ENCODE data around the gene MRPL32. TPM values are rescaled to one million over a fixed set of nuclear protein-coding genes. Genes with fewer than 3 reads are reported as not detected.

Gene MRPL32
- total and polyA plus RNA-seq, 2 of the 13 experiments (the other 11 are each of a cell fraction or from before 2014, with no cell fraction given), result 39.0 to 81.2 TPM

DNA sequence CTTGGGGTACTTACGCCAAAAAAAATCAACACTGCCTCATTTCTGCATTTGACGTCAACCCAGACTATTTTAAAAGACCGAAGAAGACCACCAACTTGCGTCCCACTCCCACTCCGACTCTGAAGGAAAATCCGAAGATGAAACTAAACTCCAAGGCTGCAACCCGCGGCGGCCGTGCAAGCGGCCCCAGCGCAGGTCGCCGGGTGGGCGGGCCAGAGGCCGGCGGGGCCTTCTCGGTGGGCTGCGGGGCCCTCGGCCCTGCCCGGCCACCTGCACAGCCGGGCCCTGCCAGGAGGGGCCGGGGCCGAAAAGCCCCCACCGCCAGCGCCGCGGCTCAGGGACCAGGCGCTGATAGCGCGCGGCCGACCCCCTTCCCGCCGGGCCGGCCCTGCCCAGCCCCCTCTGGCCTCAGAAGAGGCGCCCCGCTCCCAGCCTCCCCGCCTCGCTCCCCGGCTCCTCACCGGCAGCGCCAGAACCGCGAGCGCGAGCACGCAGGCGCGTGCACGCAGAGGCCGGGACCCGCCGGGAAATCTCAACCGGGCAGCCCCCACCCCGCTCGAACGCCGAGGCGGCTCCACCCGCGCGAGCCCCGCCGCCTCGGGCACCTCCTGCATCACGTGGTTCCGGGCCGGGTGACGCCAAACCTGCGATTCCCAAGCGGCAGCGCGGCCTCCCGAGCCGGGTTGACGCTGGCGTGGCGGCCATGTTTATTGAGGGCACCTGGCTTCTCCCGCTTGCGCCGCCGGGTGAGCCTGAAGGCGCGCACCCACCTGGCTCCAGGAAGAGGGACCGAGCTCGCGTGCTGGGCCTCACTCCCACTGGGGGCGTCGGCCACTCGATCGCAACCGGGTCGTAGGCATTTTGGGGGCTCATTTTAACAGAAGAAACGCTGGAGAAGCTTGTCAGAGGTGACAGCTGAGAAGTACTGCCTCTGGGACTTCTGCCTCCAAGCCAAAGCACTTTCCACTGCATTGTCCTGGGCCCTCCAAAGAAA lies 20.4 kb upstream of the MRPL32 start, which contains the start of gene C7orf25 (continued):
- TF ChIP-seq PLRG1 (conservative IDR thresholded peaks at IDR 0.05) (no peak), ZNF253 (CRISPR knock-in tag; IDR thresholded peaks at IDR 0.05; ENCODE audit: borderline replicate concordance) (peak; percentile 86; the same call in 1 of the 2 replicates), ZMYM3 (CRISPR knock-in tag; IDR thresholded peaks at IDR 0.05) (peak; percentile 65; the same call in 1 of the 2 replicates), CBFB (CRISPR knock-in tag; IDR thresholded peaks at IDR 0.05) (peak; percentile 91), ZNF775 (CRISPR knock-in tag; IDR thresholded peaks at IDR 0.05; ENCODE audit: borderline replicate concordance) (no peak), PRMT3 (CRISPR knock-in tag; IDR thresholded peaks at IDR 0.05; ENCODE audit: borderline replicate concordance, low read depth) (peak; percentile 70; the same call in 1 of the 2 replicates), RARA (CRISPR knock-in tag; IDR thresholded peaks at IDR 0.05) (no peak; the same call in 1 of the 2 replicates), GABPB1 (CRISPR knock-in tag; IDR thresholded peaks at IDR 0.05) (peak; percentile 98), MIXL1 (CRISPR knock-in tag; IDR thresholded peaks at IDR 0.05) (peak; percentile 26), ZNF557 (CRISPR knock-in tag; IDR thresholded peaks at IDR 0.05) (0 out of 2 replicates have a peak, but pooled peaks have one; percentile 86)
- TF ChIP-seq, protein P1, sequence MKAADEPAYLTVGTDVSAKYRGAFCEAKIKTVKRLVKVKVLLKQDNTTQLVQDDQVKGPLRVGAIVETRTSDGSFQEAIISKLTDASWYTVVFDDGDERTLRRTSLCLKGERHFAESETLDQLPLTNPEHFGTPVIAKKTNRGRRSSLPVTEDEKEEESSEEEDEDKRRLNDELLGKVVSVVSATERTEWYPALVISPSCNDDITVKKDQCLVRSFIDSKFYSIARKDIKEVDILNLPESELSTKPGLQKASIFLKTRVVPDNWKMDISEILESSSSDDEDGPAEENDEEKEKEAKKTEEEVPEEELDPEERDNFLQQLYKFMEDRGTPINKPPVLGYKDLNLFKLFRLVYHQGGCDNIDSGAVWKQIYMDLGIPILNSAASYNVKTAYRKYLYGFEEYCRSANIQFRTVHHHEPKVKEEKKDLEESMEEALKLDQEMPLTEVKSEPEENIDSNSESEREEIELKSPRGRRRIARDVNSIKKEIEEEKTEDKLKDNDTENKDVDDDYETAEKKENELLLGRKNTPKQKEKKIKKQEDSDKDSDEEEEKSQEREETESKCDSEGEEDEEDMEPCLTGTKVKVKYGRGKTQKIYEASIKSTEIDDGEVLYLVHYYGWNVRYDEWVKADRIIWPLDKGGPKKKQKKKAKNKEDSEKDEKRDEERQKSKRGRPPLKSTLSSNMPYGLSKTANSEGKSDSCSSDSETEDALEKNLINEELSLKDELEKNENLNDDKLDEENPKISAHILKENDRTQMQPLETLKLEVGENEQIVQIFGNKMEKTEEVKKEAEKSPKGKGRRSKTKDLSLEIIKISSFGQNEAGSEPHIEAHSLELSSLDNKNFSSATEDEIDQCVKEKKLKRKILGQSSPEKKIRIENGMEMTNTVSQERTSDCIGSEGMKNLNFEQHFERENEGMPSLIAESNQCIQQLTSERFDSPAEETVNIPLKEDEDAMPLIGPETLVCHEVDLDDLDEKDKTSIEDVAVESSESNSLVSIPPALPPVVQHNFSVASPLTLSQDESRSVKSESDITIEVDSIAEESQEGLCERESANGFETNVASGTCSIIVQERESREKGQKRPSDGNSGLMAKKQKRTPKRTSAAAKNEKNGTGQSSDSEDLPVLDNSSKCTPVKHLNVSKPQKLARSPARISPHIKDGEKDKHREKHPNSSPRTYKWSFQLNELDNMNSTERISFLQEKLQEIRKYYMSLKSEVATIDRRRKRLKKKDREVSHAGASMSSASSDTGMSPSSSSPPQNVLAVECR (CRISPR knock-in tag; IDR thresholded peaks at IDR 0.05; ENCODE audit: borderline replicate concordance), result peak; percentile 84; the same call in 1 of the 2 replicates
- TF ChIP-seq, protein P2, sequence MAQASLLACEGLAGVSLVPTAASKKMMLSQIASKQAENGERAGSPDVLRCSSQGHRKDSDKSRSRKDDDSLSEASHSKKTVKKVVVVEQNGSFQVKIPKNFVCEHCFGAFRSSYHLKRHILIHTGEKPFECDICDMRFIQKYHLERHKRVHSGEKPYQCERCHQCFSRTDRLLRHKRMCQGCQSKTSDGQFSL (CRISPR knock-in tag; IDR thresholded peaks at IDR 0.05), result no peak; the same call in 1 of the 2 replicates
- TF ChIP-seq, protein P3, sequence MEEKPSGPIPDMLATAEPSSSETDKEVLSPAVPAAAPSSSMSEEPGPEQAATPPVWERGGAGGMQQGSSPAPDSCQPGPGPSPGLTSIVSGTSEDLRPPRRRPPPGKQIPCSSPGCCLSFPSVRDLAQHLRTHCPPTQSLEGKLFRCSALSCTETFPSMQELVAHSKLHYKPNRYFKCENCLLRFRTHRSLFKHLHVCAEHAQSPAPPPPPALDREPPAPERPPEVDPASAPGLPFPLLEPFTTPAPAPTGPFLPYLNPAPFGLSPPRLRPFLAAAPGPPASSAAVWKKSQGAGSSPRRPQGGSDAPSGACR (CRISPR knock-in tag; IDR thresholded peaks at IDR 0.05), result no peak
- TF ChIP-seq, protein P4, sequence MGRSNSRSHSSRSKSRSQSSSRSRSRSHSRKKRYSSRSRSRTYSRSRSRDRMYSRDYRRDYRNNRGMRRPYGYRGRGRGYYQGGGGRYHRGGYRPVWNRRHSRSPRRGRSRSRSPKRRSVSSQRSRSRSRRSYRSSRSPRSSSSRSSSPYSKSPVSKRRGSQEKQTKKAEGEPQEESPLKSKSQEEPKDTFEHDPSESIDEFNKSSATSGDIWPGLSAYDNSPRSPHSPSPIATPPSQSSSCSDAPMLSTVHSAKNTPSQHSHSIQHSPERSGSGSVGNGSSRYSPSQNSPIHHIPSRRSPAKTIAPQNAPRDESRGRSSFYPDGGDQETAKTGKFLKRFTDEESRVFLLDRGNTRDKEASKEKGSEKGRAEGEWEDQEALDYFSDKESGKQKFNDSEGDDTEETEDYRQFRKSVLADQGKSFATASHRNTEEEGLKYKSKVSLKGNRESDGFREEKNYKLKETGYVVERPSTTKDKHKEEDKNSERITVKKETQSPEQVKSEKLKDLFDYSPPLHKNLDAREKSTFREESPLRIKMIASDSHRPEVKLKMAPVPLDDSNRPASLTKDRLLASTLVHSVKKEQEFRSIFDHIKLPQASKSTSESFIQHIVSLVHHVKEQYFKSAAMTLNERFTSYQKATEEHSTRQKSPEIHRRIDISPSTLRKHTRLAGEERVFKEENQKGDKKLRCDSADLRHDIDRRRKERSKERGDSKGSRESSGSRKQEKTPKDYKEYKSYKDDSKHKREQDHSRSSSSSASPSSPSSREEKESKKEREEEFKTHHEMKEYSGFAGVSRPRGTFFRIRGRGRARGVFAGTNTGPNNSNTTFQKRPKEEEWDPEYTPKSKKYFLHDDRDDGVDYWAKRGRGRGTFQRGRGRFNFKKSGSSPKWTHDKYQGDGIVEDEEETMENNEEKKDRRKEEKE (IDR thresholded peaks at IDR 0.05), result no peak
- TF ChIP-seq, protein P5, sequence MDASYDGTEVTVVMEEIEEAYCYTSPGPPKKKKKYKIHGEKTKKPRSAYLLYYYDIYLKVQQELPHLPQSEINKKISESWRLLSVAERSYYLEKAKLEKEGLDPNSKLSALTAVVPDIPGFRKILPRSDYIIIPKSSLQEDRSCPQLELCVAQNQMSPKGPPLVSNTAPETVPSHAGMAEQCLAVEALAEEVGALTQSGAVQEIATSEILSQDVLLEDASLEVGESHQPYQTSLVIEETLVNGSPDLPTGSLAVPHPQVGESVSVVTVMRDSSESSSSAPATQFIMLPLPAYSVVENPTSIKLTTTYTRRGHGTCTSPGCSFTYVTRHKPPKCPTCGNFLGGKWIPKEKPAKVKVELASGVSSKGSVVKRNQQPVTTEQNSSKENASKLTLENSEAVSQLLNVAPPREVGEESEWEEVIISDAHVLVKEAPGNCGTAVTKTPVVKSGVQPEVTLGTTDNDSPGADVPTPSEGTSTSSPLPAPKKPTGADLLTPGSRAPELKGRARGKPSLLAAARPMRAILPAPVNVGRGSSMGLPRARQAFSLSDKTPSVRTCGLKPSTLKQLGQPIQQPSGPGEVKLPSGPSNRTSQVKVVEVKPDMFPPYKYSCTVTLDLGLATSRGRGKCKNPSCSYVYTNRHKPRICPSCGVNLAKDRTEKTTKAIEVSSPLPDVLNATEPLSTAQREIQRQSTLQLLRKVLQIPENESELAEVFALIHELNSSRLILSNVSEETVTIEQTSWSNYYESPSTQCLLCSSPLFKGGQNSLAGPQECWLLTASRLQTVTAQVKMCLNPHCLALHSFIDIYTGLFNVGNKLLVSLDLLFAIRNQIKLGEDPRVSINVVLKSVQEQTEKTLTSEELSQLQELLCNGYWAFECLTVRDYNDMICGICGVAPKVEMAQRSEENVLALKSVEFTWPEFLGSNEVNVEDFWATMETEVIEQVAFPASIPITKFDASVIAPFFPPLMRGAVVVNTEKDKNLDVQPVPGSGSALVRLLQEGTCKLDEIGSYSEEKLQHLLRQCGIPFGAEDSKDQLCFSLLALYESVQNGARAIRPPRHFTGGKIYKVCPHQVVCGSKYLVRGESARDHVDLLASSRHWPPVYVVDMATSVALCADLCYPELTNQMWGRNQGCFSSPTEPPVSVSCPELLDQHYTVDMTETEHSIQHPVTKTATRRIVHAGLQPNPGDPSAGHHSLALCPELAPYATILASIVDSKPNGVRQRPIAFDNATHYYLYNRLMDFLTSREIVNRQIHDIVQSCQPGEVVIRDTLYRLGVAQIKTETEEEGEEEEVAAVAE (CRISPR knock-in tag; IDR thresholded peaks at IDR 0.05; ENCODE audit: borderline replicate concordance), result no peak
